ENCODE data around the gene DDR1. TPM values are rescaled to one million over a fixed set of nuclear protein-coding genes. Genes with fewer than 3 reads are reported as not detected.
A peak's percentile ranks its signal among the peaks of the same experiment; 100 is the strongest.

DDR1 gene
- total RNA-seq, 1 experiment from 2014 or later = 115 TPM

DNA sequence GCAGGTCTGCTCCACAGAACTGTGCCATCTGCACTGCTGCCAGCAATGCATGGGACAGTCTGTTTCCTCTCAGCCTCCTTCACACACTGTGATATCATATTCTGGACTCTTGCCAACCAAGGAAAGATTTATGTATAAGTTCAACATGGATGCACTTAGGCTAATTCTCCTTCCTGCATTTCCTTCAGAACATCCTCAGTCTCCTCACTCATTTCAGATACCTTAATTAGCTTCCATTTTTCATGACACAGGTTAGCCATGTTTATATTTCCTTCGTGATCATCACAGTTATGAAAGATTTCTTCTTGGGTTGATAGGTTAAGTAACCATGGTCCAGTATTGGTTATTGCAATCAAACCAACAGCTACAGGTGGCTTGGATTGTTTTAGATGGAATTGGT is 46.4 kb upstream of the DDR1 start:
- no TSS peak for BruUV-seq (replicated peaks)
- no peaks in the 10 kb centered on the region for H3K9me3 ChIP-seq
- Mint-ChIP-seq H3K4me1 (ENCODE audit: low read depth, unreplicated experiment) (peaks cover 15% of the 10 kb centered on the region), H3K36me3 (ENCODE audit: insufficient read depth, unreplicated experiment) (no peaks in the 10 kb centered on the region), H3K27me3 (ENCODE audit: insufficient read depth, unreplicated experiment) (no peaks in the 10 kb centered on the region), H3K4me3 (ENCODE audit: unreplicated experiment) (no peak overlapping the region), H3K9me3 (ENCODE audit: unreplicated experiment) (no peaks in the 10 kb centered on the region), H3K27ac (ENCODE audit: unreplicated experiment) (no peak overlapping the region)
- TF ChIP-seq, protein P1, sequence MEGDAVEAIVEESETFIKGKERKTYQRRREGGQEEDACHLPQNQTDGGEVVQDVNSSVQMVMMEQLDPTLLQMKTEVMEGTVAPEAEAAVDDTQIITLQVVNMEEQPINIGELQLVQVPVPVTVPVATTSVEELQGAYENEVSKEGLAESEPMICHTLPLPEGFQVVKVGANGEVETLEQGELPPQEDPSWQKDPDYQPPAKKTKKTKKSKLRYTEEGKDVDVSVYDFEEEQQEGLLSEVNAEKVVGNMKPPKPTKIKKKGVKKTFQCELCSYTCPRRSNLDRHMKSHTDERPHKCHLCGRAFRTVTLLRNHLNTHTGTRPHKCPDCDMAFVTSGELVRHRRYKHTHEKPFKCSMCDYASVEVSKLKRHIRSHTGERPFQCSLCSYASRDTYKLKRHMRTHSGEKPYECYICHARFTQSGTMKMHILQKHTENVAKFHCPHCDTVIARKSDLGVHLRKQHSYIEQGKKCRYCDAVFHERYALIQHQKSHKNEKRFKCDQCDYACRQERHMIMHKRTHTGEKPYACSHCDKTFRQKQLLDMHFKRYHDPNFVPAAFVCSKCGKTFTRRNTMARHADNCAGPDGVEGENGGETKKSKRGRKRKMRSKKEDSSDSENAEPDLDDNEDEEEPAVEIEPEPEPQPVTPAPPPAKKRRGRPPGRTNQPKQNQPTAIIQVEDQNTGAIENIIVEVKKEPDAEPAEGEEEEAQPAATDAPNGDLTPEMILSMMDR (IDR thresholded peaks at IDR 0.05; ENCODE audit: insufficient read depth in 1 of 2, low read depth in 1 of 2, low read length in 1 of 2, severe bottlenecking in 1 of 2, unreplicated experiment in 1 of 2) = no peak
- no peak overlapping the region for H3K4me3 ChIP-seq (ENCODE audit: low read depth, low read length)
- CTCF ChIA-PET = no interaction called here
- DNase-seq = no peak
- peaks cover 18% of the 10 kb centered on the region for H3K4me1 ChIP-seq
- intact Hi-C loops (cut with micrococcal nuclease; ENCODE audit: unreplicated experiment) = no loop called here
- no peaks in the 10 kb centered on the region for H3K27me3 ChIP-seq (replicated peaks; ENCODE audit: control insufficient read depth, insufficient read depth, low read length)
- POLR2A ChIA-PET = no interaction called here
- H3K36me3 ChIP-seq (ENCODE audit: control insufficient read depth, insufficient read depth, low read length) = no peaks in the 10 kb centered on the region

DNA sequence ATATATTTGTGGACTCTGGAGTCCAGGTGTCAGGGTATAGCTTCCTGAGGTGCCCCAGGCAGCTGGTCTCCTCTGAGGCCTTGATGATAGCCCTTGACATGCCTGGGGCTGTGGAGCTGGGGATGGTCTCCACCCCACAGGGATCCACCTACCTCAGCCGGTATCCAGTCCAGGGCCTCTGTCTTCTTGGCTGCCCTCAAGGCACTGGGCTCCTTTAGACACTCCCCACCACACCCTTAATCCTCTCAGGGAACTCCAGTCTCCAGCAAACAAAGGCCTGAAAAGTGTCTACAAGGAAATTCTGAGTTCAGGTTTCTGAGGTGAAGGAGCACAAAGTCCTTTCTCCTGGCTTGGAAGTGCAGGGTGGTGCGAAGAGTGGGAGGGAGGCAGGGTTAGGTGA is 44.6 kb upstream of the DDR1 start:
- Mint-ChIP-seq H3K36me3 (ENCODE audit: insufficient read depth, unreplicated experiment) (peaks cover 4% of the 10 kb centered on the region), H3K4me3 (ENCODE audit: unreplicated experiment) (no peak overlapping the region), H3K27ac (ENCODE audit: unreplicated experiment) (peak overlapping the region; percentile 53), H3K4me1 (ENCODE audit: low read depth, unreplicated experiment) (peaks cover 24% of the 10 kb centered on the region), H3K9me3 (ENCODE audit: unreplicated experiment) (peaks cover 3% of the 10 kb centered on the region), H3K27me3 (ENCODE audit: insufficient read depth, unreplicated experiment) (no peaks in the 10 kb centered on the region)
- H3K9me3 ChIP-seq = no peaks in the 10 kb centered on the region
- ChIA-PET CTCF (interaction anchor here (0.7 kb wide), 1 partner anchor 272 kb away, joined by 4 read pairs; no protein-coding TSS in a partner anchor), POLR2A (interaction anchor here (0.7 kb wide), 1 partner anchor 101 kb away, joined by 6 read pairs; the partner anchor contains the start of gene MUCL3)
- peaks cover 35% of the 10 kb centered on the region for H3K4me1 ChIP-seq
- no peak overlapping the region for H3K4me3 ChIP-seq (ENCODE audit: low read depth, low read length)
- TF ChIP-seq, protein P1 (IDR thresholded peaks at IDR 0.05; ENCODE audit: insufficient read depth in 1 of 2, low read depth in 1 of 2, low read length in 1 of 2, severe bottlenecking in 1 of 2, unreplicated experiment in 1 of 2) = no peak
- peak in 1 of 2 experiments; percentile 73 for DNase-seq
- H3K36me3 ChIP-seq (ENCODE audit: control insufficient read depth, insufficient read depth, low read length) = no peaks in the 10 kb centered on the region
- H3K27me3 ChIP-seq (replicated peaks; ENCODE audit: control insufficient read depth, insufficient read depth, low read length) = no peaks in the 10 kb centered on the region
- intact Hi-C loops (cut with micrococcal nuclease; ENCODE audit: unreplicated experiment) = no loop called here
- BruUV-seq (replicated peaks) = no TSS peak

DNA sequence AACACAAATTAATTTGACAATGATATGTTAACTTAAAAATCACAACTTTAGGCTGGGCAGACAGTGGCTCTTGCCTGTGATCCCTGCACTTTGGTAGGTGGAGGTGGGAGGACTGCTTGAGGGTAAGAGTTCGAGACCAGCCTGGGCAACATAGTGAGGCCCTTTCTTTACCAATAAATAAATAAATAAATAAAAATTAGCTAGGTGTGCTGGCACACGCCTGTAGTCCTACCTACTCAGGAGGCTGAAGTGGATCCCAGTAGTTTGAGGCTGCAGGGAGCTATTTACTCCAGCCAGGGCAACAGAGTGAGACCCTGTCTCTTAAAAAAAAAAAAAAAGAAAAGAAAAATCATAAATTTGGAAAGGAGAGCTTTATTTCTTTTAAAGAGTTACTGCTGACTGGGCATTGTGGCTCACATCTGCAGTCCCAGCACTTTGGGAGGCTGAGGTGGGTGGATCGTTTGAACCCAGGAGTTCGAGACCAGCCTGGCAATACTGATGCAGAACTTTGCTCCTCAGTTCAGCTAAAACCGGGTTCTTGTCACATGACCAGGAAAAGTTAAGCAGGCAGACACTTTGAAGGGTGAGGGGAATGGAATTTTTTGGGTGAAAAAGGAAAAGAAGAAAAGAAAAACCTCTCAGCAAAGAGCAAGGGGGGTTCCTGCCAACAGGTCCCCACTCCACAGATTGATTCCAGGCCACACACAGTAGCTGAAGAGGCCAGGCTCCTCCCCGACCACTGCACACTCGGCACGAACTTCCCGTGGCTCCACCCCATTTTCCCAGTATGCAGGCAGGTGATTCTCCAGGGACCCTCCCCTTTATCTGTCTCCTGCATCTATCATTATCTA is 44.0 kb upstream of the DDR1 start:
- Histone ChIP-seq H3K4me1 (peaks cover 39% of the 10 kb centered on the region), H3K27me3 (replicated peaks; ENCODE audit: control insufficient read depth, insufficient read depth, low read length) (no peaks in the 10 kb centered on the region), H3K36me3 (ENCODE audit: control insufficient read depth, insufficient read depth, low read length) (no peaks in the 10 kb centered on the region), H3K4me3 (ENCODE audit: low read depth, low read length) (no peak overlapping the region), H3K9me3 (no peaks in the 10 kb centered on the region)
- Mint-ChIP-seq H3K27me3 (ENCODE audit: insufficient read depth, unreplicated experiment) (no peaks in the 10 kb centered on the region), H3K4me3 (ENCODE audit: unreplicated experiment) (no peak overlapping the region), H3K27ac (ENCODE audit: unreplicated experiment) (peak overlapping the region; percentile 53), H3K4me1 (ENCODE audit: low read depth, unreplicated experiment) (peaks cover 30% of the 10 kb centered on the region), H3K9me3 (ENCODE audit: unreplicated experiment) (peaks cover 9% of the 10 kb centered on the region), H3K36me3 (ENCODE audit: insufficient read depth, unreplicated experiment) (peaks cover 4% of the 10 kb centered on the region)
- no peak for DNase-seq
- TF ChIP-seq, protein P1 (IDR thresholded peaks at IDR 0.05; ENCODE audit: insufficient read depth in 1 of 2, low read depth in 1 of 2, low read length in 1 of 2, severe bottlenecking in 1 of 2, unreplicated experiment in 1 of 2) = no peak
- ChIA-PET CTCF (interaction anchor here (0.6 to 0.9 kb wide), 3 partner anchors 37 to 246 kb away, joined by 4 read pairs; no protein-coding TSS in a partner anchor), POLR2A (interaction anchor here (0.7 kb wide), 1 partner anchor 100 kb away, joined by 6 read pairs; the partner anchor contains the start of gene MUCL3)
- no TSS peak for BruUV-seq (replicated peaks)
- intact Hi-C loops (cut with micrococcal nuclease; ENCODE audit: unreplicated experiment) = no loop called here

Measured in Caco-2 (cell line).